SKM-1 (cell line): ENCODE measurements around the gene MANF.
"Not testable (repeated sequence)": the region's sequence is repeated elsewhere in the genome, so short reads cannot be mapped to it uniquely, and the experiment has no call there.

Experiments used
- DNase-seq: peaks from one replicate; lab custom pipeline; 2025; ENCODE audit not compliant: unreplicated experiment; lab: John Stamatoyannopoulos, UW

MANF gene

DNA sequence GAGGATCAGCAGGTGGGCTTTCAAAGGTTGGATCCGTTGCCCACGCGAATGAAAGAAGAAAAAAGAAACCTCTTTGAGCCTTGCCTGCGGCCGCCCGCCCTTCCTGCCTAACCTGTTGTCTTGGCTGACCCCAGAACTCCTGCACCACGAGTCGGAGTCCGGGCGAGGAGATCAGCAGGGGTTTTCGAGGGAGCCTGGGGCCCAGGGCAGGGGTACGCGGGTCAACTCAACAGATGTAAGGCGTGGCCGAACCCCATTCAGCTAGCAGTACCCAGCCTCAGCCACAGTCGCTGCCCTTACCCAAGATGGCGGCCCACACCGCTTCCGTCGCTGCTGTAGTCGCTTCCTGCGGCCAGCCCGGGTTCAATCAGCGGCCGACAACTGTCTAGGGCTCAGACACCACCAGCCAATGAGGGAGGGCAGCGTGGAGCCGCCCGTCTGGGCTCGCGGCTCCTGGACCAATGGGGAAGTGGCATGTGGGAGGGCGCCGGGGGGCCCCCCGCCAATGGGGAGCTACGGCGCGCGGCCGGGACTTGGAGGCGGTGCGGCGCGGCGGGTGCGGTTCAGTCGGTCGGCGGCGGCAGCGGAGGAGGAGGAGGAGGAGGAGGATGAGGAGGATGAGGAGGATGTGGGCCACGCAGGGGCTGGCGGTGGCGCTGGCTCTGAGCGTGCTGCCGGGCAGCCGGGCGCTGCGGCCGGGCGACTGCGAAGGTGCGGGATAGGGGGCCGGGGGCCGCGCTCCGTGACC, at the start of gene MANF:
Gene MANF (plus strand): TSS at position 566 of the 748 bp plus-strand sequence. CDS start 52 bp downstream, at position 618.
- DNase-seq: peak; percentile 96

- no peak for DNase-seq
Observed at GRCh38 chr3:51336261-51336660, 48.8 kb upstream of the MANF start.

DNA sequence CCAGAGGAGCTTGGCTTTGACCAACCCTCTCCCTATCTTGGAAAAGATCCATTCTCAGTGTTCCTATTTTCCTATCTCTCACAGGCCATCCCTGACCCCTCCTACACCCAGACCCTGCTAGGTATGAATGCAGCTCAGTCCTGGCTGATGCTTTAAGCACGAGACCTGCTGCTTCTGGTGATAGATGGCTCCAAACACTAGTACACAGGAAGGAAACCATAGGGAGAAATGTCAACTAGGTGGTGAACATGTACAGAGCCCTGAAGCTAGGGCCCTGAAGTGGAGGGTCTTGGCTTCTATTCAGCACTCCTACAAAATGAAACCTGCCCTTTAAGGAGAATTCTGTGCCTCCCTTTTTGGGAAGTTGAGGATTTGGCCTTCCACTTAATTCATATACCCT, 47.4 kb upstream of the MANF start:
- DNase-seq: no peak

GRCh38 chr3:51338632-51339031, 46.5 kb upstream of the MANF start:
- DNase-seq: no peak

DNA sequence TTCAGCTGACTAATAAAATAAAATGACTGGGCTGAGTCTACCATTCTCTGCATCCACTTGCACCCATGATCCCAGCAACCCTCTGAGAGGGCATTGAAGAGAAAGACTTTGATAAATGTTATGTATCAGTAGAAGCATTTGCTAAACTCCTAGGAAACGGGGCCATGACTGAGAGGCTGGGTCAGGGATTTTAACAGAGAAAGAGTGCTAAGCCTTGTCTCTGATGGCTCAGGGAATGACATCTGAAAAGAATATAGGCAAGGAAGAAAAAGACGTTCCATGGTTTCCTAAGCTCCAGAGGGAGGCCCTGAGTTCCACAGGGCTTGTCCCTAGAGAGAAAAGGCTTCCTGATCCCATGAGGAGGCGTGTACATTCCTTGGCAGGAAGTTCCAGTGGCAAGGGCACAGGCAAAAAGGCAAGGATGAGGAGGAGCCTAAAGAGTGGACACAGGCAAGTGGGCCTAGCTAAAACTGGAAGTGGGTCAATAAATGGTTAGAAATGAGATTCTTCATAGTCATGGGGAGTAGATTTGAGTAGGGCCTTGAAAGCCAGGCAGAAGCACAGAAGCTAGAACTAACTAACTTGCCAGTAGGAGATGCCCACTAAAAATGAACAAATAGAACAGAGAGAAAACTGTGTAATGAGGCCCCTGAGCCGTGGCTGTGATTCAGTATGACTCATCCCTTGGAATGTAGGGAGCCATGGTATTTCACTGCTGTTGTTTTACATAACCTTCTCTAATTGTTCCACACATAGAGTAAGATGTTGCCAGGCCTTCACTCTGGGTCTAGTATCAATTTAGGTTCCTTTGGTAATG, 44.9 kb upstream of the MANF start:
- DNase-seq: no peak

DNA sequence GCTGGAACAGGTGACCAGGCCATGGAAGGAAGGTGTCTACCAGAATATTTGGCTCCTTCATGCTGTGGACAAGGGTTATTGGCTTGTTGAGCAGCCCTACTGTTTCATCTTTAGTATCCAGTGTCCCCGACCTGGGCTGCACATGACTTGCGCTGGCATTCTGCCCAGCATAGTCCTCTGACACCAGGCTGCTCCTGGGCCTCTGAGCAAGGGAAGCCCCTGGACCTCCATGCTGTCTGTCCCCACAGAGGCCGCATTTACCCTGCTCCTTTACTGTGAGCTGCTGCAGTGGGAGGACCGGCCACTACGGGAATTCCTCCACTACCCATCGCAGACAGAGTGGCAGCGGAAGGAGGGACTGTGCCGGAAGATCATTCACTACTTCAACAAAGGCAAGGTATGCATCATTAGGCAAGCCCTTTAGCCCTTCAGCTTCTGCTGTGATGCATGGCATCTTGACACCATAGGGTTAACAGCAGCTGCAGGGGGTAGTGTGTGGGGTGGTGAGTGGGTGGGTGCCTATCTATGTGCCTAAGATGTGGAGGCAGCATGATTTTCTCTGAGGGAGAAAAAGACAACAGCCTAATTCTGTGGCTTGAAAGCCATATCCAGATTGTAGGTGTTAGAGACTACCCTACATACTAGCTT, 44.0 kb upstream of the MANF start:
- no peak for DNase-seq

DNA sequence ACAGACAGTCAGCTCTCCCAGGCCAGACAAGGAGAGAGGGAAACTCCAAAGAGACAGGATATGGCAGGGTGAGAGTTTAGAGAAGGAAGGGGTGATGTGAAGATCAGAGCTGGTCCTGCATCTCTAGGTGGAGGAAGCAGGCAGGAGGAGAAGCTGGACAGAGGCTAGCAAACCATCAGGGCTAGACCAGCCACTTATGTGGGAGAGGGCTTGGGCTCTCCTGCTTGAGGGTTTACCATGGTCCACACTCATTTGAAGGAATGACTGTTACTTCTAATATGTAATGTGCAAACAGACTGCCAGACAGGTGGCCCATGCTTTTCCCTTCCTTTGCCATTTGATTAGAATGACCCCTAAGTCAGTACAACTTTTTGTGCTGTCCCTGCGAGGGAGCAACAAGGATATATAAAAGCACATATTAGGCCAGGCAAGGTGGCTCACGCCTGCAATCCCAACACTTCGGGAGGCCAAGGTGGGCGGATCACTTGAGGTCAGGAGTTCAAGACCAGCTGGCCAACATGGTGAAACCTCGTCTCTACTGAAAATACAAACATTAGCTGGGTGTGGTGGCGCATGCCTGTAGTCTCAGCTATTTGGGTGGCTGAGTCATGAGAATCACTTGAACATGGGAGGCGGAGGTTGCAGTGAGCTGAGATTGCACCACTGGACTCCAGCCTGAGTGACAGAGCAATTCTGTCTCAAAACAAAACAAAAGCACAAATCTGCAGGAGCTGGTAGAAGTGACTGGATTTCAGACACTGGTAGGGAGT, 41.0 kb upstream of the MANF start:
- DNase-seq: no peak

- DNase-seq: no peak
Observed at GRCh38 chr3:51350751-51351150, 34.3 kb upstream of the MANF start.

DNA sequence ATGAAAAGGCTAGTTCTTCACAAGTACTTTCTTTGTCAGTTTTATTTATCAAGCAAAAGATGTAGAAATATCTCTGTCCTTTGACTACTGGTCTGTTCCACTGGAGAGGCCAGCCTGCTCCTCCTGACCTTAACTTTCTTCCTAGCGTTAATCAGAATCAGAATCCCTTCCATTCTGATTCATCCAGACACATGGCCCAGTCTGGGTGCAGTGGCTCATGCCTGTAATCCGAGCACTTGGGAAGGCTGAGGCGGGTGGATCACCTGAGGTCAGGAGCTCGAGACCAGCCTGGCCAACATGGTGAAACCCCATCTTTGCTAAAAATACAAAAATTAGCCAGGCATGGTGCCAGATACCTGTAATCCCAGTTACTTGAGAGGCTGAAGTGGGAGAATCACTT, 32.0 kb upstream of the MANF start:
- no peak for DNase-seq

DNA sequence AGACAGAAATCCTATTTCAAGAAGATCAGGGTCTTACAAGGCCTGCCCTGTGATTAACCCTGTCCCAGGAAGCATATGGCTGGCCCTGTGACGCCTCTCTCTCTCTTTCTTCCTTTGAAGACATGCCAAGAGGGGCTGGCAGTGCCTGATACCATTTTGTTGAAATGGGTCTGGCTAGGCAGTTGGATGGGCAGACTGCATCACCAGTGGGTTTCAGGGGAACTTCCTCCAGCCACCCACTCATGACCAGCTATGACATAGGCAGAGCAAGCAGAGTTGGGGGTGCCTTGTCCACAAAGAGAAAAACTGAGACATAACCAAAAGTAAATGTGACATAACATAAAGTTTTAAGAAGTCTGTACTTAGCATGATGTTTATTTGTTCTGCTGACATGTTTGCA, 31.4 kb upstream of the MANF start:
- no peak for DNase-seq

DNA sequence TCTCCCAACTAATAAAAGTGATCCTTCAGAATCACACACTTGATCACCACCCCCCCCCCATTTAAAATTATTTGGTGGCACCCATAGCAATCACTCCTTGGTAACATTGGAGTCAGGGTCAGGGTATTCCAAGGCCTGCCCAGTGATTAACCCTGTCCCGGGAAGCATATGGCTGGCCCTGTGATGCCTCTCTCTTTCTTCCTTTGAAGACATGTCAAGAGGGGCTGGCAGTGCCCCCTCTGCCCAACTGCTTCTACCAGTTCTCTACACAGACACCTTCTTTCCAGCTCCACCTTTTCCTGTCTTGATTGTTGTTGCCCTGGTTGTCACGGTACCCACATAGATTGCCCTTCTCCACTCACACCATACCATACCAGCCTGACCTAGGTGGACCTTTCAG, 30.9 kb upstream of the MANF start:
- DNase-seq: no peak

DNA sequence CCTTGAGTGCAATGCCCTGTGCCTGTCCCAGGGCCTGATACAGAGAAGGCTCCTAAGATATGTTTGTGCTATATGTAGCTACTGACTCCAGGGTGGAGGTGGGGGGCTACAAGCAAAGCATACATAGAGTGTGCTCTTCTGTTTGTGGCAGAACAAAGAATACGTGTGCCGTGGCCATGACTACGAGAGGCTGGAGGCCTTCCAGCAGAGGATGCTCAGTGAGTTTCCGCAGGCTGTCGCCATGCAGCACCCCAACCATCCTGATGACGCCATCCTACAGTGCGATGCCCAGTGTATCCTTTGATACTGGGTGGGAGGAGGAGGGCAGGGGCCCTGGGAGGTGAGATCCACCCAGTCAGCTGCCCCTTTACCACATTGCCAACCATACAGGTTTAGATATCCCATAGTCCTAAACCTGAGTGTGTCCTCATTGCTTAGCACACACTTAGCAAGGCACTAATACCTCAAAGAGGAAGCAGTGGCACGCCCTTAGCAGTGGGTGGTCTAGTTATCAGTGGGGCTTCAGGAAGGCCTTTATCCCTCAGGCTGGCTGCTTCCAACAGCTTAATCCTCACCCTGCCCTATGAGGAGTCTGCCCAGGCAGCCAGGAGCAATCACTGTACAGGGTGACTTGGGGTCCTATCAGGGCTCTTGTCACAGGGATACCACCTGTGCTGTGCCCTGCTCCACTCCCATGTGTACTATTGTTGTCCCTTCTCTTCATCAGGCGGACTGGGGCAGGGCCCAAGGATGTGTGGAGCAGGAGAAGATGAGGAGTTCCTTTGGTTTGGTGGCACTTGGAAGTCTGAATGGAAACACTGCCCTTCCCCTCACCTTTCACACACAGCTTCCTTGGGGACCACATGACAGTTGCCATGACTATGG, 30.1 kb upstream of the MANF start:
- DNase-seq: no peak

GRCh38 chr3:51355891-51356578, 29.1 kb upstream of the MANF start:
- no peak for DNase-seq

DNA sequence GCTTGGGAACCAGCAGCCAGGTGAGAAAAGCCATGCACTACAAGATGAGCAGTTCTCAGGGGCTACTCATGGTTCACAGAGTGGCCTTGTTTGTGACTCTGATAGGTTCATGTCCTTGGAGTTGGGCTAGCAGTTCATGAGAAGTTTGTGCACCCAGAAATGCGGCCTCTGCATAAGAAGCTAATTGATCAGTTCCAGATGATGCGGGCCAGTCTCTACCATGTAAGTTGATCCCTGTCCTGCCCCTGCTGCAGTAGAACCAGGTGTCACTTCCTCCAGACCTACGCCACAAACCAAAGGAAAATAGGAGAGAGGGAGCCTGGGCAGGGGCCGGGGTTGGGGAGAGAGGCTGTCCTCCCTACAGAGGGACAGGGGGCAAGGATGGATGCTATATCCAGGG, 27.2 kb upstream of the MANF start:
- DNase-seq: no peak

DNA sequence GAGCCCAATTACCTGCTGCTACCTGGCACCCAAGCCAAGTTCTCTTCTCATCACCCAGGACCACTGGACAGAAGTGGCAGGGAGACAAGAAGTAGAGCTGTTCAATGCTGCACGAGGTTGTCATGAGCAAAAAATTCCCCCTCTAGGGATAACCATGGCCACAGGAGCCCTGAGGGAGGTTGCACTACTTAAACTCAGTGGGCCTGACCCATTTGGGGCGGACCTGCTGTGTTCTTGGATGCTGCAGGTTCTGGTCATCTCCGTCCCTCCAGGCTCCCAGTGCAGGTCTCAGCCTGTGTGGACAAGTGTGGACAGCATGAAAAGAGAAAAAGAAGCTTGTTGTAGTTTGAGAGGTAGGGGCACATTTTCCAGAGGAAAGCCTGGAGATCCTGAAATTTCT, 26.1 kb upstream of the MANF start:
- DNase-seq: no peak

DNA sequence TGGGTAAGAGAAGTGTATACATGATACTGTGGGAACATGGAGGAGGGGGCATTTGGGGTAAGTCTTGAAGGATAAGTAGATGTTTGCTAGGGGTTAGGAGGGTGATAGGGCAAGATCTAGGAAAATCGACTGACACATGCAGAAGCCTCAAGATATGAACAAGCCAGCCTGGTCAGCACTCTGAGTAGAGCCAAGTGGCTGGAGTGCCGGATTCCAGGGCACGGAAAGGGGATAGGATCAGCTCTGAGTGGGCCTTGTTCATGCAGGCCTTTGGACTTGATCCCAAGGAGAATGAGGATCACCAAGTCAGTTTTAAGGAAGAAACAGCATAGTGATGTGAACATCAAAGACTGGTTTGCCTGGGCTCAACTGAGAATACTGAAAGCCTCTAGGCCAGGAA, 24.3 kb upstream of the MANF start:
- no peak for DNase-seq

DNA sequence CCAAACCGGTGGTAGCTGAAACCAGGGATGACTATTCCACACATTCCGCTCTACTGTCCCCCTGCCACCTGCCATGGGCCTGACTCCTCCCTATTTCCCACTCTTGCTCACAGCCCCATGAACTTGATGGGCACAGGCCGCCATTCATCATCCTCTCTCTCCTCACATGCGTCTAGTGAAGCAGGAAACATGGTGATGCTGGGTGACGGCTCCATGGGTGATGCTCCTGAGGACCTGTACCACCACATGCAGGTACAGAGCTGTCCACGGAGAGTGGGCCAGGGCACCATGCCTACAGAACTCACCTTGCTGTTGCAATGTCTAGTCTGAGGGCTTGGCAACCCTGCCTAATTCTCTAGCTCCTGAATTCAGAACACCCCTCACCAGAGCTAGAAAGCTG, 23.3 kb upstream of the MANF start:
- DNase-seq: no peak

DNA sequence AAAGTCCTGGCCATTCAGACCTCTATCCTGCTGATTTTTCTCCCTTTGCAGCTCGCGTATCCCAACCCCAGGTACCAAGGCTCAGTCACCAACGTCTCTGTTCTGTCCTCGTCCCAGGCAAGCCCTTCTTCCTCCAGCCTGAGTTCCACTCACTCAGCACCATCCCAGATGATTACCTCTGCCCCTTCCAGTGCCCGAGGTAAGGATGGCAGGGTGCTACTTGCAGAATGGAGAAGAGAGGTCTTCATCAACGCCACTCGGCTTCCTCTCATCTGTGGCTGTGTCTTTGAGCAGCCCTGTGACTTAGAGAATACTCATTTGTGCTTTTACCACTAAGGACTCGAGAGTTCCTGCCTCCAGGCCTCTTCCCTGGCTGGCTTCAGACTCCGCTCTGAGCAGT, 22.6 kb upstream of the MANF start:
- no peak for DNase-seq

DNA sequence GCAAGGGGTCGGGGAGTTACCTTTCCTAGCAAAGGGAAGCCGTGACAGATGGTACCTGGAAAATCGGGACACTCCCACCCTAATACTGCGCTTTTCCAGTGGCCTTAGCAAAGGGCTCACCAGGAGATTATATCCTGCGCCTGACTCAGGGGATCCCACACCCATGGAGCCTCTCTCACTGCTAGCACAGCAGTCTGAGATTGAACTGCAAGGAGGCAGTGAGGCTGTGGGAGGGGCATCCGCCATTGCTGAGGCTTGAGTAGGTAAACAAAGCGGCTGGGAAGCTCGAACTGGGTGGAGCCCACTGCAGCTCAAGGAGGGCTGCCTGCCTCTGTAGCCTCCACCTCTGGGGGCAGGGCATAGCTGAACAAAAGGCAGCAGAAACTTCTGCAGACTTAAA, 16.8 kb upstream of the MANF start:
- not testable (repeated sequence) for DNase-seq
